GM21529 (cell line): ENCODE results near the gene PGBD5.

ENCODE experiments used
- ATAC-seq: cut with Tn5 transposase; IDR thresholded peaks from one replicate; pipeline ENCODE4 v1.9.1; 2021; ENCODE audit not compliant: unreplicated experiment

PGBD5 gene

GRCh38 chr1:230307213-230307612, 118.9 kb downstream of the PGBD5 start:
- no peak for ATAC-seq

DNA sequence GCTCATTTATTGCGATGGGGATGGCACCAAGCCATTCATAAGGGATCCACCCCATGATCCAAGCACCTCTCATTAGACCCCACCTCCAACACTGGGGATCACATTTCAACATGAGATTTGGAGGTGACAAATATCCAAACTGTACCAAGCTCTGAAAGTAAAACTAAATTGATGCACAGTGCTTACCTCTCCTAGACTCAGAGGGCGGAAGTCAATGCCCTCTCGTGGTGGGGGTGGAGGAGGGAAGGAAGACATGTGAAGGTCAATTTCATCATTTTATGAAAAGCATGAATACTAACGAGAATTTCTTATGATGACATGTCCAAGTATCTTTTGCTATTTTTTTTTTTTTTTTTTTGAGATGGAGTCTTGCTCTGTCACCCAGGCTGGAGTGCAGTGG, 120.0 kb downstream of the PGBD5 start:
- ATAC-seq: peak; percentile 84

GRCh38 chr1:230303822-230304221, 122.3 kb downstream of the PGBD5 start:
- ATAC-seq: no peak

DNA sequence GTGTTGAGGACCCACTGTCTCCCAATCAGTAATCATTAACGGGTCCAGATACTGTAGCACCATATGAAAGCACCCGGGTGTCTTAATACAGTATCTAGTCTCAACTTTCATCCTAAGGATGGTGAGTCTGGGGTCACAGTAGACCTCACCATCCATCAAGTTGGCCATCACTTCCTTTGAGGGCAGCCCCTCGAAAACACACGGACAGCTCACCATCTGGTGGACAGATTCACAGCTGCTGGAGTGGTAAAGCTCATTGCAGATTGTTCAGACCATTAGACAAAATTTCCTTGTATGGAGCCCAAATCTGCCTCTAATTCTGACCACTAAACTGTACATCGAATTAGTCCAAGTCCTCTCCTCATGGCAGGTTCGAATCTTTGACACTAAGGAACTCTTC, 123.1 kb downstream of the PGBD5 start:
- no peak for ATAC-seq

DNA sequence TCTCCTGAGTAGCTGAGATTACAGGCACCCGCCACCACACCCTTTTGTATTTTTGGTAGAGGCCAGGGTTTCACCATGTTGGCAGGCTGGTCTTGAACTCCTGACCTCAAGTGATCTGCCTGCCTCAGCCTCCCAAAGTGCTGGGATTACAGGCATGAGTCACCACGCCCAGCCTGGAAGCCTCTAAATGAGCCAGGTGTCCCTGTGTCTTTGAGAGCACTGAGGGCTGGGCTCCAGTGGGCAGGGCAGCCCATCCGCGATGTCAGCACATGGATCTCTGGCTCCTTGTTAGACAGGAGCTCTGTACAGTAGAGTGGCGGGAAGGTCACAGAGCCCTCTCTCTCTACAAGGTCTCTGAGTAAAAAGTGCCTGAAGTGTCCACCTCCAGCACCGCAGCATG, 124.3 kb downstream of the PGBD5 start:
- no peak for ATAC-seq

GRCh38 chr1:230301322-230301721, 124.8 kb downstream of the PGBD5 start:
- no peak for ATAC-seq

GRCh38 chr1:230300322-230301301, 125.5 kb downstream of the PGBD5 start:
- ATAC-seq: no peak

DNA sequence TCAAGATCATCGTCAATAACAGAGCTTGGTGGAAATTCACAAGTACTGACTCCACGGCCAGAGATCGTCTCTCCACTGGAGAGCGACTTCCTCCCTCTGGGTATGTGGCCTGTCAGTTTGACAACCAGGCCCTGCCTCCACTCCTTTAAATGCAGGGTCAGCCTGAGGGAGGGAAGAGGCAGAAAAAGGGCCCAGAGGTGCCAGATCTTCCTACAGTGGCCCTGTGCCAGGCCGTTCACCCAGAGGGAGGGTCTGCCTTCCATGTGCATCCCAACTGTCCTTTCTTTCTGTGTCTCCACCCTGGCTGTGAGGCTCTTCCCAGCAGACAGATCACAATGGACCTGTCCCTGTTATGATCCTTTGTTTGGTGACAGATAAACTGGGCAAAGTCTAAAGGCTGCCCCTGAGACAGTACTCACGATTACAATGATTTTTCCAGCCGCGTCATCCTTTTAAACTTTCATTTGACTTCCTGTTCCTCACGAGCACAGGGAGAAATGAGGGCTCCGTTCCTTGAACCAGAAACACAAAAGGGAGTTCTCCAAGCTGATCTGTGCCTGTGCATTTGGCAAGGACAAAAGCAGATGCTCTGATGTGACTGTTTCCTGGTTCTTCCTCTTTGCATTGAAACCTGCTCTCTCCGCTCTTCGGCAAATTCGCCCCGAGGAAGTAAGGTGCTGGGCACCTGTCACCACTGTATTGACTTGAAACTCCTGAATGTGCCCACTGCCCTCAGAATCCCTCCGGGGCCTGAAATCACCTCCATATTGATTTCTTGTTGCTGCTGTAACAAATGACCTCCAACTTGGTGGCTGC, 126.7 kb downstream of the PGBD5 start:
- no peak for ATAC-seq

DNA sequence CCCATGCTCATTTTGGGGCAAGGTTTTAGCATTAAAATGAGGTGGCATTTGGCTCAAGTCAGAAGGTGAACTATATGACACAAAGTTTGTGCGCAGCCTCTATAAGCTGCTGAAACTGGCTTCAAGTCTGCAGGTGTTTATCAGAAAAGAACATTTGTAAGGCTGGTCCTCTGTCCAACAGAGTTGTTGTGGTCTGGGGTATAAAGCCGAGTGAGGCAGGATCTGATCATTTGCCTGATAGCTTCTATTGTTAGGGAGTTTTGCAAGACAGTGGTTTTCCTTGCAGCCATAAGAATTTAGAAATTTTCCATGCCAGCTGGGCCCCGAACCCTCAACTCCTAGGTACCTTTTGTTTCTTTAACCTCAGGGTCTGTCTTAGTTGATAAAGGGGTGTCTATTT, 130.8 kb downstream of the PGBD5 start:
- no peak for ATAC-seq

DNA sequence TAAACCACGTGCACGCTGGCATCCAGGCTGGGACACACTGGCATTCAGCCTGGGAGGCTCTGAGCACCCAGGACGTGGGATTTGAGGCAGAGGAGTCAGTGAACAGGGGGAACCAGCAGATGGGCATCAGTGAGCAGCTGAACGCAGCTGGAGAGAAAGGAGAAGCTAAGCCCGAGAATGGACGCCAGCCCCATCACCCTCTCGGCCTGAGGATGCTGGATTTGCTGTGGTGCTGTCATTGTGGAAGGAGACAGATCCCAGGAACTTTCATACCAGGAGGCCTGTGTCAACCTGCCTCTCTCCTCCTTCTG, 132.8 kb downstream of the PGBD5 start:
- no peak for ATAC-seq

DNA sequence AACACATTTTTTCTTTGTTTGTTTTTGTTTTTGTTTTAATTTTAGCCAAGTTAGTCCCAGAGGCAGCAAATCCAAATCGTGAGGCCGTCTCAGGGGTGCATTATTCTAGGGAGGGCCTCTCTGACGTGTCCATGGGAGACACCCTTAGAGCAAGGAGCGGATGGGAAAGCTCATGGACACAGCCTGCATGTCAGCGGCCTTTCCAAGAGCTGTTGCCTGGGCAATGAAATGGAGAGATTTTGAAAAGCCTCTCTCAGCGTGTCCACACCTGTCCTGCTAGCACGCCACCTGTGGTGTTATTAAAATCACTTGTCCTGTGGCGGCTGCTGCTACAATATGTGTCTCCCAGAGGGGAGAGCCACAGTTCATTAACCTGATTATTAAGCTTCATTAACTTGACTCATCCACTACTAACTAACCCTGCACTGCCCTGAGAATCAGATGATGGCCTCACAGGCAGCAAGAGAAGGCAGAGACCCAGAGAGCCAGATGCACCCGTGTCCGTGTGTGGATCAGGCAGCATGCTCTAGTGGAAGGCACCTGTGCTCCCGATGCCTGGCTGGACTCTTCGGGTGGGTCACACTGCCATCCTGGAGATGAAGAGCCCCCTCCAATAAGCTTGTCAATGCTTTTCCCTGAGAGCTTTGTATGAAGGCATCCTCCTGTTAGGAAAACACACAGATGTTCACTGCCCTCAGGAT, 133.3 kb downstream of the PGBD5 start:
- no peak for ATAC-seq

DNA sequence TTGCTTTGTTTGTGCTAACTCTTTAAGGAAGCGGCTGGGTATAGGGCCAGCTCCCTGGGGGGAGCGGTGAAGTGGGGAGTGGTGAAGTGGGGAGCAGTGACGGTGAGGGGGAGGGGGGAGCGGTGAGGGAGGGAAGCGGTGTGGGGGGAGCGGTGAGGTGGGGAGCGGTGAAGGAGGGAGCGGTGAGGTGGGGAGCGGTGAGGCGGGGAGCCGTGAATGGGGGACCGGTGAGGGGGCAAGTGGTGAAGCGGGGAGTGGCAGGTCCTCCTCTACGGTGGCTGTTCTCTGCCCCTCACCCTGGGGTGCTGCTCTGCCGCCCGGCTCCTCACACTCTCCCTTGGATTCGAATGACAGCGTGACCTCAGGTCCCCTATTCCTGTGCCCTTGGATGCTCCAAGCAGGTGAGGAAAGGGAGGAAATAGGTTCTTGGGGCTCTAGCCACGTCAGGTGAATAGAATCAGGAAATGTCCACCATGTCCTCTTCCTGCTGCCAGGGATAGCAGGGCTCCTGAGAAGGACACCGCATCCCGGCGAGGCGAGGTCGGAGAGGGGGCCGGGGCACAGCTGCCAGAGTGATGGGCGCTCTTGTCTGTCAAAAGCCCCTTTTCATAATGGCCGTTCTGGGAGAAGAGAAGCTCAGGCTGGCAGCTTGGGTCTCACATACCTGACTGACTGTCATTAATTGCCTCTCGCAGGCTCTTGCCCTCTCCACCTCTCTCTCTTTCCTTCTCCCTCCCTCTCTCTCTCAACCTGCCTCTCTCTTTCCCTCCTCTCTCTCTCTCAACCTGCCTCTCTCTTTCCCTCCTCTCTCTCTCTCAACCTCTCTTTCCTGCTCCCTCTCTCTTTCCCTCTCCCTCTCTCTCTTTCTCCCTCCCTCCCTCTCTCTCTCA, 134.2 kb downstream of the PGBD5 start:
- no peak for ATAC-seq

DNA sequence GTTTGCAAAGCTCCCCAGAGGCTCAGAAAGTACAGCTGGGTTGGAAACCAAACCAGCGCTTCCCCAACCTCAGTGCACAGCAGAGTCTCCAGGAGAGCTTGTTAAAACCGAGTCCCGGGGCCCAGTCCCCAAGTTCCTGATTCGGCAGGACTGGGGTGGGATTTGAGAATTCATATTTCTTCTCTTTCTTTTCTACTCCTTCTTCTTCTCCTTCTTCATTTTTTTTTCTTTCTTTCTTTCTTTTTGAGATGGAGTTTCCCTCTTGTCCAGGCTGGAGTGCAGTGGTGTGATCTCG, 136.8 kb downstream of the PGBD5 start:
- no peak for ATAC-seq

- no peak for ATAC-seq
Observed at GRCh38 chr1:230288641-230289349, 137.3 kb downstream of the PGBD5 start.

DNA sequence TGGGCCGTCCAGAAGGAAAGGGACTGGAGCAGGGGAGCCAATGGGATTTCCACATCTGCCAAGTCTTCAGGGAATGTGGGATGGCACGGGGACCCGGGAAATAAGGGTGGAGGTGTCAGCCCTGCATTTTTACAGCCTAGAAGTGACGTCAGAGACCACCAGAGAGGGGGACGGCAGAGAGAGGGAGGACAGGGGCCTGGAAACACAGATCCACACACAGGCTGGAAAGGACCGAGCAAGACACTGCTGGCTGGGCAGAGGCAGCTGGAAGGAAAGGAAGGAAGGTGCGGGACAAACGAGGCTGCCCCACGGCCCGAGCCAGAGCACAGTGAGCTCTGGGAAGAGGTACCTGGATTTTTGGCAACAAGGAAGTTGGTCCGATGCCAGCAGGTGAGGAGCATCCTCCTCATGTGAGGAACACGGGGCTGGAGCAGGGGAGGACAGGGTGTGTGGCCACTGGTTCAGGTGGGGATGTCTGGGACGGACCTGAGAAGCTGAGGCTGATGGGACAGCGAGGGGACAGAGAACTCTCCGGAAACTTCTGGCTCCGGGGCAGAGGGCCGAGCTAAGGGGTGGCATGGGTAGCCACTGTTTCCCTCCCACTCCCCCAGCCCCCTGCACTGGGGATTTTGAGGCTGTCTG, 138.3 kb downstream of the PGBD5 start:
- no peak for ATAC-seq

GRCh38 chr1:230286890-230287269, 139.3 kb downstream of the PGBD5 start:
- no peak for ATAC-seq

- ATAC-seq: no peak
Observed at GRCh38 chr1:230286166-230286889, 139.8 kb downstream of the PGBD5 start.

- ATAC-seq: no peak
Observed at GRCh38 chr1:230285351-230285750, 140.8 kb downstream of the PGBD5 start.

- ATAC-seq: no peak
Observed at GRCh38 chr1:230284891-230285290, 141.2 kb downstream of the PGBD5 start.
